ENCODE results near the gene LBX1. TPM values are rescaled to one million over a fixed set of nuclear protein-coding genes. Genes with fewer than 3 reads are reported as not detected.

LBX1 gene
- total RNA-seq, 1 experiment from 2014 or later, result not detected

- H3K36me3 ChIP-seq, result no peaks in the 10 kb centered on the region
- no peaks in the 10 kb centered on the region; the same call in 1 of the 2 replicates for H3K9me3 ChIP-seq (replicated peaks)
- no peaks in the 10 kb centered on the region for H3K4me1 ChIP-seq (replicated peaks)
- H3K4me3 ChIP-seq, result no peak overlapping the region
- no peak overlapping the region for H3K27ac ChIP-seq
- H3K27me3 ChIP-seq (replicated peaks), result peaks cover 14% of the 10 kb centered on the region
- DNase-seq (ENCODE audit: low read depth in 1 of 2, low spot score in 2 of 2), result no peak
Observed at GRCh38 chr10:101258179-101258885, 29.1 kb upstream of the LBX1 start.

- DNase-seq (ENCODE audit: low read depth in 1 of 2, low spot score in 2 of 2), result no peak
- peaks cover 16% of the 10 kb centered on the region for H3K27me3 ChIP-seq (replicated peaks)
Observed at GRCh38 chr10:101257491-101257890, 28.2 kb upstream of the LBX1 start.

GRCh38 chr10:101257084-101257483 is 27.8 kb upstream of the LBX1 start:
- no peak for DNase-seq (ENCODE audit: low read depth in 1 of 2, low spot score in 2 of 2)
- Histone ChIP-seq H3K36me3 (no peaks in the 10 kb centered on the region), H3K4me3 (no peak overlapping the region), H3K9me3 (replicated peaks) (no peaks in the 10 kb centered on the region; the same call in 1 of the 2 replicates), H3K27me3 (replicated peaks) (peaks cover 16% of the 10 kb centered on the region), H3K4me1 (replicated peaks) (no peaks in the 10 kb centered on the region), H3K27ac (no peak overlapping the region)

More at GRCh38 chr10:101257491-101257890, 28.2 kb upstream of the LBX1 start:
- no peaks in the 10 kb centered on the region for H3K4me1 ChIP-seq (replicated peaks)
- H3K4me3 ChIP-seq, result no peak overlapping the region
- H3K9me3 ChIP-seq (replicated peaks), result no peaks in the 10 kb centered on the region; the same call in 1 of the 2 replicates
- no peak overlapping the region for H3K27ac ChIP-seq
- no peaks in the 10 kb centered on the region for H3K36me3 ChIP-seq

GRCh38 chr10:101256387-101256786 is 27.1 kb upstream of the LBX1 start:
- no peak overlapping the region for H3K27ac ChIP-seq
- H3K27me3 ChIP-seq (replicated peaks), result peaks cover 16% of the 10 kb centered on the region
- H3K4me3 ChIP-seq, result no peak overlapping the region

GRCh38 chr10:101250136-101250535 is 20.9 kb upstream of the LBX1 start:
- H3K9me3 ChIP-seq (replicated peaks), result no peaks in the 10 kb centered on the region
- H3K27me3 ChIP-seq (replicated peaks), result peaks cover 53% of the 10 kb centered on the region
- no peak overlapping the region for H3K27ac ChIP-seq
- H3K36me3 ChIP-seq, result no peaks in the 10 kb centered on the region
- H3K4me1 ChIP-seq (replicated peaks), result no peaks in the 10 kb centered on the region
- DNase-seq (ENCODE audit: low read depth in 1 of 2, low spot score in 2 of 2), result no peak
- H3K4me3 ChIP-seq, result no peak overlapping the region

More at GRCh38 chr10:101256387-101256786, 27.1 kb upstream of the LBX1 start:
- H3K36me3 ChIP-seq, result no peaks in the 10 kb centered on the region
- H3K4me1 ChIP-seq (replicated peaks), result no peaks in the 10 kb centered on the region
- DNase-seq (ENCODE audit: low read depth in 1 of 2, low spot score in 2 of 2), result no peak
- no peaks in the 10 kb centered on the region; the same call in 1 of the 2 replicates for H3K9me3 ChIP-seq (replicated peaks)

GRCh38 chr10:101249171-101249581 is 19.9 kb upstream of the LBX1 start:
- Histone ChIP-seq H3K27ac (no peak overlapping the region), H3K4me3 (no peak overlapping the region), H3K9me3 (replicated peaks) (no peaks in the 10 kb centered on the region), H3K4me1 (replicated peaks) (no peaks in the 10 kb centered on the region), H3K27me3 (replicated peaks) (peaks cover 53% of the 10 kb centered on the region), H3K36me3 (no peaks in the 10 kb centered on the region)
- no peak for DNase-seq (ENCODE audit: low read depth in 1 of 2, low spot score in 2 of 2)

- Histone ChIP-seq H3K36me3 (no peaks in the 10 kb centered on the region), H3K9me3 (replicated peaks) (no peaks in the 10 kb centered on the region), H3K27me3 (replicated peaks) (peaks cover 55% of the 10 kb centered on the region), H3K4me3 (no peak overlapping the region), H3K4me1 (replicated peaks) (no peaks in the 10 kb centered on the region), H3K27ac (no peak overlapping the region)
- DNase-seq (ENCODE audit: low read depth in 1 of 2, low spot score in 2 of 2), result no peak
Observed at GRCh38 chr10:101246639-101247038, 17.4 kb upstream of the LBX1 start.

- Histone ChIP-seq H3K27ac (no peak overlapping the region), H3K36me3 (no peaks in the 10 kb centered on the region), H3K4me3 (no peak overlapping the region), H3K9me3 (replicated peaks) (no peaks in the 10 kb centered on the region), H3K4me1 (replicated peaks) (no peaks in the 10 kb centered on the region), H3K27me3 (replicated peaks) (peaks cover 56% of the 10 kb centered on the region)
- DNase-seq (ENCODE audit: low read depth in 1 of 2, low spot score in 2 of 2), result no peak
Observed at GRCh38 chr10:101244321-101245050, 15.2 kb upstream of the LBX1 start.

- DNase-seq (ENCODE audit: low read depth in 1 of 2, low spot score in 2 of 2), result no peak
- H3K36me3 ChIP-seq, result no peaks in the 10 kb centered on the region
- peaks cover 55% of the 10 kb centered on the region for H3K27me3 ChIP-seq (replicated peaks)
- H3K4me1 ChIP-seq (replicated peaks), result no peaks in the 10 kb centered on the region
- H3K27ac ChIP-seq, result no peak overlapping the region
- no peak overlapping the region for H3K4me3 ChIP-seq
- H3K9me3 ChIP-seq (replicated peaks), result no peaks in the 10 kb centered on the region
Observed at GRCh38 chr10:101241840-101242707, 12.8 kb upstream of the LBX1 start.

- no peak overlapping the region for H3K4me3 ChIP-seq
- no peaks in the 10 kb centered on the region for H3K9me3 ChIP-seq (replicated peaks)
- H3K27me3 ChIP-seq (replicated peaks), result peaks cover 75% of the 10 kb centered on the region
- DNase-seq (ENCODE audit: low read depth in 1 of 2, low spot score in 2 of 2), result no peak
- H3K4me1 ChIP-seq (replicated peaks), result no peaks in the 10 kb centered on the region
- no peaks in the 10 kb centered on the region for H3K36me3 ChIP-seq
- H3K27ac ChIP-seq, result no peak overlapping the region
Observed at GRCh38 chr10:101238732-101239105, 9.5 kb upstream of the LBX1 start.

GRCh38 chr10:101237982-101238731 is 8.9 kb upstream of the LBX1 start:
- peaks cover 80% of the 10 kb centered on the region for H3K27me3 ChIP-seq (replicated peaks)
- no peak for DNase-seq (ENCODE audit: low read depth in 1 of 2, low spot score in 2 of 2)
- H3K9me3 ChIP-seq (replicated peaks), result no peaks in the 10 kb centered on the region

GRCh38 chr10:101237081-101237981 is 8.1 kb upstream of the LBX1 start:
- H3K9me3 ChIP-seq (replicated peaks), result no peaks in the 10 kb centered on the region
- H3K27me3 ChIP-seq (replicated peaks), result peaks cover 85% of the 10 kb centered on the region
- DNase-seq (ENCODE audit: low read depth in 1 of 2, low spot score in 2 of 2), result no peak
- H3K27ac ChIP-seq, result no peak overlapping the region
- no peaks in the 10 kb centered on the region for H3K36me3 ChIP-seq
- H3K4me1 ChIP-seq (replicated peaks), result no peaks in the 10 kb centered on the region
- H3K4me3 ChIP-seq, result no peak overlapping the region

More at GRCh38 chr10:101237982-101238731, 8.9 kb upstream of the LBX1 start:
- Histone ChIP-seq H3K27ac (no peak overlapping the region), H3K4me3 (no peak overlapping the region), H3K36me3 (no peaks in the 10 kb centered on the region), H3K4me1 (replicated peaks) (no peaks in the 10 kb centered on the region)

All from SJSA1 (cell line).